Upper lobe of right lung (tissue), 1 donor: Measurements from ENCODE around the gene ULBP2. TPM values are rescaled to one million over a fixed set of nuclear protein-coding genes. Genes with fewer than 3 reads are reported as not detected.
"Not testable (repeated sequence)": the region's sequence is repeated elsewhere in the genome, so short reads cannot be mapped to it uniquely, and the experiment has no call there.

Experiments used
- ATAC-seq: fragments of 200-7000 bp; cut with Tn5 transposase; one replicate; pipeline ENCODE4 v1.9.1; 2020; ENCODE audit warnings: mild to moderate bottlenecking, moderate library complexity
- DNase-seq: peaks from one replicate; pipeline ENCODE4 v3.0.0-alpha.2; 2020
- H3K27ac ChIP-seq: fragments of 200-600 bp; one replicate; pipeline ENCODE4 v1.8.0; 2022
- H3K27me3 ChIP-seq: fragments of 200-600 bp; one replicate; pipeline ENCODE4 v1.8.0; 2022; ENCODE audit warnings: mild to moderate bottlenecking
- H3K36me3 ChIP-seq: fragments of 200-600 bp; one replicate; pipeline ENCODE4 v1.8.0; 2022
- H3K4me1 ChIP-seq: fragments of 200-600 bp; one replicate; pipeline ENCODE4 v1.8.0; 2022
- H3K4me3 ChIP-seq: fragments of 200-600 bp; one replicate; pipeline ENCODE4 v1.8.0; 2022; ENCODE audit warnings: mild to moderate bottlenecking
- H3K9me3 ChIP-seq: fragments of 200-600 bp; one replicate; pipeline ENCODE4 v1.8.0; 2022
- intact Hi-C: fragments of 100-400 bp; cut with DNase I; formaldehyde crosslinking; loops from one replicate; pipeline ENCODE4 v1.11.0; 2022
- total RNA-seq: library from RNA; stranded (reverse); fragmentation: NEBNext Ultra II Directional; extraction: Animal tissue kit (Norgen Biotek cat#: 25700); gene quantifications from one replicate; pipeline ENCODE4 v1.2.1, GENCODE V29; 2021
- TF ChIP-seq, protein P1 (sequence below): fragments of 200-600 bp; IDR thresholded peaks from one replicate; pipeline ENCODE4 v1.8.0; 2022; ENCODE audit warnings: antibody characterized with exemption
- donor health status: DM: no; HTN: yes; CAD: no; lungs with severe emphysema.

The ULBP2 gene
- total RNA-seq, 1 donor from 2014 or later = 2.3 TPM

GRCh38 chr6:149919834-149920225 is 22.0 kb upstream of the ULBP2 start:
- intact Hi-C loops = no loop called here
- DNase-seq = peak; percentile 49
- peaks cover 7% of the 10 kb centered on the region for H3K4me1 ChIP-seq
- H3K4me3 ChIP-seq = no peak overlapping the region
- no peaks in the 10 kb centered on the region for H3K27me3 ChIP-seq
- no peaks in the 10 kb centered on the region for H3K9me3 ChIP-seq
- no peak overlapping the region for H3K27ac ChIP-seq
- ATAC-seq = no peak
- TF ChIP-seq, protein P1, sequence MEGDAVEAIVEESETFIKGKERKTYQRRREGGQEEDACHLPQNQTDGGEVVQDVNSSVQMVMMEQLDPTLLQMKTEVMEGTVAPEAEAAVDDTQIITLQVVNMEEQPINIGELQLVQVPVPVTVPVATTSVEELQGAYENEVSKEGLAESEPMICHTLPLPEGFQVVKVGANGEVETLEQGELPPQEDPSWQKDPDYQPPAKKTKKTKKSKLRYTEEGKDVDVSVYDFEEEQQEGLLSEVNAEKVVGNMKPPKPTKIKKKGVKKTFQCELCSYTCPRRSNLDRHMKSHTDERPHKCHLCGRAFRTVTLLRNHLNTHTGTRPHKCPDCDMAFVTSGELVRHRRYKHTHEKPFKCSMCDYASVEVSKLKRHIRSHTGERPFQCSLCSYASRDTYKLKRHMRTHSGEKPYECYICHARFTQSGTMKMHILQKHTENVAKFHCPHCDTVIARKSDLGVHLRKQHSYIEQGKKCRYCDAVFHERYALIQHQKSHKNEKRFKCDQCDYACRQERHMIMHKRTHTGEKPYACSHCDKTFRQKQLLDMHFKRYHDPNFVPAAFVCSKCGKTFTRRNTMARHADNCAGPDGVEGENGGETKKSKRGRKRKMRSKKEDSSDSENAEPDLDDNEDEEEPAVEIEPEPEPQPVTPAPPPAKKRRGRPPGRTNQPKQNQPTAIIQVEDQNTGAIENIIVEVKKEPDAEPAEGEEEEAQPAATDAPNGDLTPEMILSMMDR = no peak
- no peaks in the 10 kb centered on the region for H3K36me3 ChIP-seq

- peaks cover 16% of the 10 kb centered on the region for H3K4me1 ChIP-seq
- ATAC-seq (no peak), DNase-seq (peak; percentile 31)
- no peak overlapping the region for H3K4me3 ChIP-seq
- TF ChIP-seq, protein P1 = no peak
- no peaks in the 10 kb centered on the region for H3K9me3 ChIP-seq
- H3K36me3 ChIP-seq = no peaks in the 10 kb centered on the region
- H3K27me3 ChIP-seq = no peaks in the 10 kb centered on the region
- no peak overlapping the region for H3K27ac ChIP-seq
- intact Hi-C loops = no loop called here
Observed at GRCh38 chr6:149921361-149921760, 20.5 kb upstream of the ULBP2 start.

- ATAC-seq, H3K9me3 ChIP-seq, H3K27me3 ChIP-seq, intact Hi-C loops, H3K36me3 ChIP-seq, H3K27ac ChIP-seq, H3K4me3 ChIP-seq: not testable (repeated sequence)
- H3K4me1 ChIP-seq = peaks cover 16% of the 10 kb centered on the region
- peak; percentile 40 for DNase-seq
Observed at GRCh38 chr6:149922091-149922490, 19.7 kb upstream of the ULBP2 start.

GRCh38 chr6:149922642-149923326 is 19.0 kb upstream of the ULBP2 start, which contains the start of gene RAET1G:
TSS of gene RAET1G (minus strand) at chr6:149923121. CDS start at chr6:149923010, 111 bp downstream.
- intact Hi-C loops = no loop called here
- ATAC-seq = peak; percentile 88
- DNase-seq = peak; percentile 92
- TF ChIP-seq, protein P1 = no peak
- peaks cover 16% of the 10 kb centered on the region for H3K4me1 ChIP-seq
- H3K27ac ChIP-seq = no peak within 1 kb of the TSS
- H3K27me3 ChIP-seq = no peaks in the 10 kb centered on the region
- no peaks in the 10 kb centered on the region for H3K36me3 ChIP-seq
- no peaks in the 10 kb centered on the region for H3K9me3 ChIP-seq
- H3K4me3 ChIP-seq = peak within 1 kb of the TSS; percentile 60

GRCh38 chr6:149923327-149923986 is 18.4 kb upstream of the ULBP2 start:
- intact Hi-C loops = no loop called here
- Histone ChIP-seq H3K27me3 (no peaks in the 10 kb centered on the region), H3K4me3 (peak overlapping the region; percentile 60)

More at GRCh38 chr6:149923327-149923986, 18.4 kb upstream of the ULBP2 start:
- DNase-seq = no peak
- no peaks in the 10 kb centered on the region for H3K9me3 ChIP-seq
- no peak for ATAC-seq
- TF ChIP-seq, protein P1 = no peak
- no peaks in the 10 kb centered on the region for H3K36me3 ChIP-seq
- H3K27ac ChIP-seq = no peak overlapping the region
- peaks cover 16% of the 10 kb centered on the region for H3K4me1 ChIP-seq
